GM12864 (cell line): ENCODE results near the gene PZP.
"Not testable (repeated sequence)": the region's sequence is repeated elsewhere in the genome, so short reads cannot be mapped to it uniquely, and the experiment has no call there.

ENCODE experiments used
- DNase-seq: peaks from one replicate; pipeline ENCODE4 v3.0.0-alpha.2; 2011; ENCODE audit warnings: low read depth
- H3K4me3 ChIP-seq: 2 replicates; pipeline ENCODE4 v1.5.1; 2011; ENCODE audit warnings: mild to moderate bottlenecking, low read depth, low read length, control low read depth
- TF ChIP-seq, protein P1 (sequence below): IDR thresholded peaks from 2 replicates; pipeline ENCODE4 v1.5.1; 2011; ENCODE audit warnings: low read depth, mild to moderate bottlenecking, moderate library complexity, low read length, control low read depth, inconsistent platforms; ENCODE audit errors: missing control alignments

The PZP gene

GRCh38 chr12:9198012-9198411 is 10.2 kb downstream of the PZP start:
- DNase-seq, result no peak
- no peak overlapping the region for H3K4me3 ChIP-seq
- TF ChIP-seq, protein P1, sequence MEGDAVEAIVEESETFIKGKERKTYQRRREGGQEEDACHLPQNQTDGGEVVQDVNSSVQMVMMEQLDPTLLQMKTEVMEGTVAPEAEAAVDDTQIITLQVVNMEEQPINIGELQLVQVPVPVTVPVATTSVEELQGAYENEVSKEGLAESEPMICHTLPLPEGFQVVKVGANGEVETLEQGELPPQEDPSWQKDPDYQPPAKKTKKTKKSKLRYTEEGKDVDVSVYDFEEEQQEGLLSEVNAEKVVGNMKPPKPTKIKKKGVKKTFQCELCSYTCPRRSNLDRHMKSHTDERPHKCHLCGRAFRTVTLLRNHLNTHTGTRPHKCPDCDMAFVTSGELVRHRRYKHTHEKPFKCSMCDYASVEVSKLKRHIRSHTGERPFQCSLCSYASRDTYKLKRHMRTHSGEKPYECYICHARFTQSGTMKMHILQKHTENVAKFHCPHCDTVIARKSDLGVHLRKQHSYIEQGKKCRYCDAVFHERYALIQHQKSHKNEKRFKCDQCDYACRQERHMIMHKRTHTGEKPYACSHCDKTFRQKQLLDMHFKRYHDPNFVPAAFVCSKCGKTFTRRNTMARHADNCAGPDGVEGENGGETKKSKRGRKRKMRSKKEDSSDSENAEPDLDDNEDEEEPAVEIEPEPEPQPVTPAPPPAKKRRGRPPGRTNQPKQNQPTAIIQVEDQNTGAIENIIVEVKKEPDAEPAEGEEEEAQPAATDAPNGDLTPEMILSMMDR, result no peak

GRCh38 chr12:9184276-9184675 is 23.9 kb downstream of the PZP start:
- no peak for DNase-seq
- H3K4me3 ChIP-seq, result no peak overlapping the region
- TF ChIP-seq, protein P1, result no peak

DNA sequence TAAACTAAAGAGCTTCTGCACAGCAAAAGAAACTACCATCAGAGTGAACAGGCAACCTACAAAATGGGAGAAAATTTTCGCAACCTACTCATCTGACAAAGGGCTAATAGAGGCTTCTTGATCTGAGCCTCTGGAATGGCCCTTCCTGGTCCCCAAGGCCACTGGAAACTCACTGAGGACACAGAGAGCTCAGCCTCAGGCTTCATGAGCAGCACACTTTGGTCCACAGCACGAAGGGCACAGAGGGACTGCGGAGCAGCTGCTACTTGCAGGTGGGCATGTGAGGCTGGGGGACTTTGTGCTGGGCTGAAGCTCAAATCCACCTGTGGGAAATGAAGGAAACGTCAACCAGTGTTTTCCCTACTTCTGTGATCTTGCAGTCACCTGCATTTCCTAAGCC is 27.4 kb downstream of the PZP start:
- TF ChIP-seq, protein P1, result no peak
- no peak for DNase-seq
- H3K4me3 ChIP-seq, result no peak overlapping the region

- TF ChIP-seq, protein P1, result no peak
- no peak for DNase-seq
- no peak overlapping the region for H3K4me3 ChIP-seq
Measured at GRCh38 chr12:9179781-9180180, 28.4 kb downstream of the PZP start.

DNA sequence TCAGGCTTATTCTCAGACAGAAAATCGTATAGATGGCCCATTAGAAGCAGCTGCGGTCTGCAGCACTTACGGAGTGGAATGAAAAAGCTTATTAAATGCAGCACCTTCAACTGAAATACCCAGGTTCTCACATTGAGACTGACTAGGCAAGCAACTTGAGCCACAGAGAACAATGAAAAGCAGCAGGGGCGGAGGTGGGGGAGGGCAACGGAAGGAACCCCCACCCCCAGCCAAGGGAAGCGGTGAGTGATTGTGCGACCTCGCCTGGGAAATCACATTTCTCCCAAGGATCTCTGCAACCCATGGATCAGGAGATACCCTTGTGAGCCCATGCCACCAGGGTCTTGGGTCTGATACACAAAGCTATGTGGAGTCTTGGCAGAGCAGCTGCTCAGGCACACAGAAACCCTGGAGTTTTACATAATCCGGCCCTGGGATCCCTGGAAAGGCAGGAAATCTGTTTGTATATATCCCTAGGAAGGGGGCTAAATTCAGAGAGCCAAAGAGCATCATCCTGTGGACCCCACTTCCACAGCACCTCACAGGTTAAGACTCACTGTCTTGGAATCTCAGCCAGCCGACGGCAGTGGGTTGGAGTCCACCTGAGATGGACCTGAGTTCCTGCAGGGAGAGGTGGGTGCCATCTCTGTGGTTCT is 38.1 kb downstream of the PZP start:
- H3K4me3 ChIP-seq, result no peak overlapping the region
- DNase-seq, result no peak
- TF ChIP-seq, protein P1, result no peak

- DNase-seq, H3K4me3 ChIP-seq: not testable (repeated sequence)
Measured at GRCh38 chr12:9167345-9167744, 40.9 kb downstream of the PZP start.

- no peak for DNase-seq
- TF ChIP-seq, protein P1, result no peak
Measured at GRCh38 chr12:9163392-9163791, 44.8 kb downstream of the PZP start.

GRCh38 chr12:9156119-9156518 is 52.1 kb downstream of the PZP start:
- H3K4me3 ChIP-seq, result no peak overlapping the region
- DNase-seq, result no peak
- TF ChIP-seq, protein P1, result no peak

More at GRCh38 chr12:9163392-9163791, 44.8 kb downstream of the PZP start:
- H3K4me3 ChIP-seq, result no peak overlapping the region
